Peyer's patch (tissue), 4 donors: ENCODE results near the gene VANGL2. TPM values are rescaled to one million over a fixed set of nuclear protein-coding genes. Genes with fewer than 3 reads are reported as not detected.

Experiments
- DNase-seq, 3 donors: peaks; one replicate each; pipeline ENCODE4 v3.0.0-alpha.2; 2017 to 2019
- H3K27ac ChIP-seq, 4 donors: fragments of 200-600 bp; sonication (generic); one replicate each; pipeline ENCODE4 v1.5.1; 2016 to 2019
- H3K27me3 ChIP-seq, 2 donors: fragments of 200-600 bp; sonication (generic); one replicate each; pipeline ENCODE4 v1.5.1; 2019
- H3K36me3 ChIP-seq, 3 donors: fragments of 200-600 bp; sonication (generic); one replicate each; pipeline ENCODE4 v1.5.1; 2016 to 2019
- H3K4me1 ChIP-seq, 4 donors: fragments of 200-600 bp; sonication (generic); one replicate each; pipeline ENCODE4 v1.5.1; 2016 to 2019
- H3K4me3 ChIP-seq, 4 donors: fragments of 200-600 bp; sonication (generic); 1 replicate in 3 of 4; 2 replicates in 1 of 4; pipeline ENCODE4 v1.5.1; 2016 to 2019; ENCODE audit warnings: mild to moderate bottlenecking in 1 of 4
- H3K9me3 ChIP-seq, 4 donors: fragments of 200-600 bp; sonication (generic); one replicate each; pipeline ENCODE4 v1.5.1; 2016 to 2019; ENCODE audit warnings: mild to moderate bottlenecking in 1 of 4
- POLR2A ChIP-seq, 2 donors: fragments of 450-650 bp; IDR thresholded peaks; one replicate each; pipeline ENCODE4 v1.5.1; 2017; ENCODE audit warnings: antibody characterized with exemption in 2 of 2, mild to moderate bottlenecking in 2 of 2, moderate library complexity in 2 of 2
- total RNA-seq, 4 donors: library from RNA; depleted of rRNA; stranded (reverse); fragments of >200 nt; gene quantifications; one replicate each; pipeline ENCODE4 v1.1.0, GENCODE V29; 2016
- TF ChIP-seq, protein P1 (sequence below), 6 experiments: fragments of 450-650 bp in 4 of 6; fragments of 200-600 bp in 2 of 6; sonication (generic) in 1 of 6; IDR thresholded peaks; one replicate each; pipeline ENCODE4 v1.5.1; 2017 to 2019; ENCODE audit warnings: antibody characterized with exemption in 6 of 6, mild to moderate bottlenecking in 3 of 6, moderate library complexity in 1 of 6

The VANGL2 gene
- 1 to 10 TPM; 2.1 to 6.8 (median 4.1) TPM for total RNA-seq

- Histone ChIP-seq H3K4me1 (peaks cover 0 to 21% (median 0%) of the 10 kb centered on the region in 4 donors), H3K9me3 (no peaks in the 10 kb centered on the region), H3K36me3 (no peaks in the 10 kb centered on the region), H3K4me3 (peak within 1 kb of the TSS; percentile 39 to 82 (median 58)), H3K27ac (peak within 1 kb of the TSS; percentile 8 to 59 (median 26)), H3K27me3 (no peaks in the 10 kb centered on the region)
- DNase-seq = peak; percentile 27 to 80 (median 77)
- no peak for TF ChIP-seq POLR2A (IDR thresholded peaks at IDR 0.05)
- TF ChIP-seq, protein P1, sequence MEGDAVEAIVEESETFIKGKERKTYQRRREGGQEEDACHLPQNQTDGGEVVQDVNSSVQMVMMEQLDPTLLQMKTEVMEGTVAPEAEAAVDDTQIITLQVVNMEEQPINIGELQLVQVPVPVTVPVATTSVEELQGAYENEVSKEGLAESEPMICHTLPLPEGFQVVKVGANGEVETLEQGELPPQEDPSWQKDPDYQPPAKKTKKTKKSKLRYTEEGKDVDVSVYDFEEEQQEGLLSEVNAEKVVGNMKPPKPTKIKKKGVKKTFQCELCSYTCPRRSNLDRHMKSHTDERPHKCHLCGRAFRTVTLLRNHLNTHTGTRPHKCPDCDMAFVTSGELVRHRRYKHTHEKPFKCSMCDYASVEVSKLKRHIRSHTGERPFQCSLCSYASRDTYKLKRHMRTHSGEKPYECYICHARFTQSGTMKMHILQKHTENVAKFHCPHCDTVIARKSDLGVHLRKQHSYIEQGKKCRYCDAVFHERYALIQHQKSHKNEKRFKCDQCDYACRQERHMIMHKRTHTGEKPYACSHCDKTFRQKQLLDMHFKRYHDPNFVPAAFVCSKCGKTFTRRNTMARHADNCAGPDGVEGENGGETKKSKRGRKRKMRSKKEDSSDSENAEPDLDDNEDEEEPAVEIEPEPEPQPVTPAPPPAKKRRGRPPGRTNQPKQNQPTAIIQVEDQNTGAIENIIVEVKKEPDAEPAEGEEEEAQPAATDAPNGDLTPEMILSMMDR (IDR thresholded peaks at IDR 0.05) = no peak
Observed at GRCh38 chr1:160400223-160400645, at the start of gene VANGL2. TSS of gene VANGL2 (plus strand) at chr1:160400564. CDS start at chr1:160415838, 15,274 bp downstream.

DNA sequence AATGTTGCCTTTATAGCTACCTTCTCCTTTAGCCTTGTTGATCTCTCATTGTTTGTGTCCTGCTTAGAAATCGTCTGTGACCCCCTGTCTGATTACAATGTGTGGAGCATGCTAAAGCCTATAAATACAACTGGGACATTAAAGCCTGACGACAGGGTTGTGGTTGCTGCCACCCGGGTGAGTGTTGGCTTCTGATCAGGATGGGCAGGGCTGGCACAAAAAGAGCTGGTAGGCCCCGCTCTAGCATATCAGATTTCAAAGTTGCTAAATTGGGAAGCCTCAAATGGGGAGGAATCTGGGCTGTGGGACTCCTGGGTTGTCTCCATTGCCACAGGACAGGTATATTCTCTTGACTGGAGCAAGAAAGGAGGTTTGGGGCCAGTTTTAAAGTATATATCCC, 48.7 kb upstream of the VANGL2 start:
- peak in 1 of 3 donors; percentile 9 for DNase-seq
- Histone ChIP-seq H3K36me3 (peaks cover 0 to 93% (median 0%) of the 10 kb centered on the region in 3 donors), H3K4me1 (peaks cover 0 to 2% (median 0%) of the 10 kb centered on the region in 4 donors), H3K4me3 (no peak overlapping the region), H3K27ac (no peak overlapping the region), H3K9me3 (no peaks in the 10 kb centered on the region), H3K27me3 (no peaks in the 10 kb centered on the region)
- TF ChIP-seq POLR2A (IDR thresholded peaks at IDR 0.05) = no peak
- TF ChIP-seq, protein P1 (IDR thresholded peaks at IDR 0.05) = no peak

GRCh38 chr1:160352555-160352954, 47.8 kb upstream of the VANGL2 start:
- no peaks in the 10 kb centered on the region for H3K27me3 ChIP-seq
- peak in 1 of 3 donors; percentile 7 for DNase-seq
- H3K9me3 ChIP-seq = no peaks in the 10 kb centered on the region
- H3K27ac ChIP-seq = no peak overlapping the region
- no peak for TF ChIP-seq POLR2A (IDR thresholded peaks at IDR 0.05)
- no peaks in the 10 kb centered on the region for H3K4me1 ChIP-seq
- peaks cover 0 to 98% (median 0%) of the 10 kb centered on the region in 3 donors for H3K36me3 ChIP-seq
- H3K4me3 ChIP-seq = no peak overlapping the region

- Histone ChIP-seq H3K27ac (no peak overlapping the region), H3K27me3 (no peaks in the 10 kb centered on the region), H3K9me3 (no peaks in the 10 kb centered on the region), H3K36me3 (peaks cover 0 to 98% (median 0%) of the 10 kb centered on the region in 3 donors), H3K4me1 (no peaks in the 10 kb centered on the region), H3K4me3 (no peak overlapping the region)
- TF ChIP-seq POLR2A (IDR thresholded peaks at IDR 0.05) = no peak
- TF ChIP-seq, protein P1 (IDR thresholded peaks at IDR 0.05) = no peak
- peak in 1 of 3 donors; percentile 18 for DNase-seq
Observed at GRCh38 chr1:160353223-160353622, 47.1 kb upstream of the VANGL2 start.

GRCh38 chr1:160354388-160354985, 45.9 kb upstream of the VANGL2 start:
- peak in 1 of 3 donors; percentile 37 for DNase-seq

More at GRCh38 chr1:160354388-160354985, 45.9 kb upstream of the VANGL2 start:
- H3K4me3 ChIP-seq = no peak overlapping the region
- TF ChIP-seq, protein P1 (IDR thresholded peaks at IDR 0.05) = peak in 4 of 6 experiments; percentile 14 to 36 (median 31)
- TF ChIP-seq POLR2A (IDR thresholded peaks at IDR 0.05) = no peak
- peaks cover 0 to 95% (median 0%) of the 10 kb centered on the region in 3 donors for H3K36me3 ChIP-seq
- H3K27ac ChIP-seq = no peak overlapping the region
- H3K27me3 ChIP-seq = no peaks in the 10 kb centered on the region
- H3K9me3 ChIP-seq = no peaks in the 10 kb centered on the region
- H3K4me1 ChIP-seq = no peaks in the 10 kb centered on the region
